HepG2 (cell line): Measurements from ENCODE around the gene NPB. TPM values are rescaled to one million over a fixed set of nuclear protein-coding genes. Genes with fewer than 3 reads are reported as not detected.

ENCODE experiments used
- CCAR2 ChIP-seq: fragments of 200-400 bp; formaldehyde crosslinking; optimal IDR thresholded peaks from 2 replicates; pipeline ENCODE3; 2018; ENCODE audit warnings: low read depth, mild to moderate bottlenecking, low read length, moderate library complexity
- FLYWCH1 ChIP-seq: sonication (generic); formaldehyde crosslinking; IDR thresholded peaks from 2 replicates; pipeline ENCODE4 v1.8.1; 2023; ENCODE audit warnings: mild to moderate bottlenecking, missing genetic modification reagents
- FOXA1 ChIP-seq, 2 experiments: fragments of 450-650 bp in 1 of 2; sonication (generic) in 1 of 2; formaldehyde crosslinking in 1 of 2; IDR thresholded peaks; 2 replicates each; pipeline versions ENCODE4 v1.4.0 to v1.6.1; 2016 to 2020; ENCODE audit warnings: missing genetic modification reagents in 1 of 2
- IKZF5 ChIP-seq: IDR thresholded peaks from 2 replicates; pipeline ENCODE4 v1.6.1; 2018; ENCODE audit warnings: missing genetic modification reagents, mild to moderate bottlenecking, missing compliant biosample characterization
- SOX13 ChIP-seq, 3 experiments: fragments of 450-650 bp in 1 of 3; sonication (generic) in 1 of 3; formaldehyde crosslinking in 1 of 3; IDR thresholded peaks in 2 of 3; conservative IDR thresholded peaks in 1 of 3; 2 replicates each; pipeline versions ENCODE4 v1.5.0 to v1.6.1; 2016 to 2020; ENCODE audit warnings: antibody characterized with exemption in 1 of 3, mild to moderate bottlenecking in 1 of 3, missing compliant biosample characterization in 1 of 3, missing genetic modification reagents in 1 of 3, moderate library complexity in 1 of 3
- ZBTB4 ChIP-seq: sonication (generic); formaldehyde crosslinking; IDR thresholded peaks from 2 replicates; pipeline ENCODE4 v1.4.0; 2020; ENCODE audit warnings: missing genetic modification reagents, mild to moderate bottlenecking, borderline replicate concordance
- ZSCAN31 ChIP-seq: sonication (generic); formaldehyde crosslinking; IDR thresholded peaks from 2 replicates; pipeline ENCODE4 v1.5.0; 2020; ENCODE audit warnings: low read depth, mild to moderate bottlenecking, missing genetic modification reagents
- polyA plus RNA-seq, 8 experiments: library from polyadenylated mRNA; depleted of rRNA in 3 of 8; stranded (reverse) in 7 of 8; unstranded in 1 of 8; fragments of >200 nt; fragmentation: Illumina TruSeq in 4 of 8; extraction: Trizol in 4 of 8; gene quantifications; 2 replicates each; pipeline versions ENCODE4 v1.2.1 to v1.2.3, GENCODE V29; 2011 to 2016; ENCODE audit warnings: low read depth in 4 of 8, missing spikeins in 1 of 8, mixed read lengths in 1 of 8; ENCODE audit not compliant: insufficient read depth in 1 of 8
- total RNA-seq, 5 experiments: library from RNA; depleted of rRNA; stranded (reverse); fragments of >200 nt; fragmentation: Illumina TruSeq; extraction: Trizol; gene quantifications; 2 replicates each; pipeline ENCODE4 v1.2.3, GENCODE V29; 2016; ENCODE audit warnings: low read depth in 1 of 5
- TF ChIP-seq, protein P1 (sequence below): sonication (generic); formaldehyde crosslinking; IDR thresholded peaks from 2 replicates; pipeline ENCODE4 v1.5.0; 2020; ENCODE audit warnings: mild to moderate bottlenecking, missing genetic modification reagents, borderline replicate concordance
- TF ChIP-seq, protein P2 (sequence below): sonication (generic); formaldehyde crosslinking; IDR thresholded peaks from 2 replicates; pipeline ENCODE4 v1.4.0; 2020; ENCODE audit warnings: missing genetic modification reagents, borderline replicate concordance
- TF ChIP-seq, protein P3 (sequence below): sonication (generic); formaldehyde crosslinking; IDR thresholded peaks from 2 replicates; pipeline ENCODE4 v1.5.1; 2020; ENCODE audit warnings: mild to moderate bottlenecking, missing genetic modification reagents, moderate library complexity
- TF ChIP-seq, protein P4 (sequence below), 2 experiments: sonication (generic) in 1 of 2; formaldehyde crosslinking in 1 of 2; IDR thresholded peaks; 2 replicates each; pipeline versions ENCODE4 v1.4.0 to v1.6.1; 2018 to 2020; ENCODE audit warnings: missing genetic modification reagents in 2 of 2, borderline replicate concordance in 1 of 2, low read depth in 1 of 2, mild to moderate bottlenecking in 1 of 2, missing biosample characterization in 1 of 2

The NPB gene
- total and polyA plus RNA-seq, 2 of the 13 experiments (the other 11 are each of a cell fraction or from before 2014, with no cell fraction given) = 0.11 to 0.93 TPM

GRCh38 chr17:81901167-81902022, 643 bp upstream of the NPB start (continued):
- TF ChIP-seq, protein P1, sequence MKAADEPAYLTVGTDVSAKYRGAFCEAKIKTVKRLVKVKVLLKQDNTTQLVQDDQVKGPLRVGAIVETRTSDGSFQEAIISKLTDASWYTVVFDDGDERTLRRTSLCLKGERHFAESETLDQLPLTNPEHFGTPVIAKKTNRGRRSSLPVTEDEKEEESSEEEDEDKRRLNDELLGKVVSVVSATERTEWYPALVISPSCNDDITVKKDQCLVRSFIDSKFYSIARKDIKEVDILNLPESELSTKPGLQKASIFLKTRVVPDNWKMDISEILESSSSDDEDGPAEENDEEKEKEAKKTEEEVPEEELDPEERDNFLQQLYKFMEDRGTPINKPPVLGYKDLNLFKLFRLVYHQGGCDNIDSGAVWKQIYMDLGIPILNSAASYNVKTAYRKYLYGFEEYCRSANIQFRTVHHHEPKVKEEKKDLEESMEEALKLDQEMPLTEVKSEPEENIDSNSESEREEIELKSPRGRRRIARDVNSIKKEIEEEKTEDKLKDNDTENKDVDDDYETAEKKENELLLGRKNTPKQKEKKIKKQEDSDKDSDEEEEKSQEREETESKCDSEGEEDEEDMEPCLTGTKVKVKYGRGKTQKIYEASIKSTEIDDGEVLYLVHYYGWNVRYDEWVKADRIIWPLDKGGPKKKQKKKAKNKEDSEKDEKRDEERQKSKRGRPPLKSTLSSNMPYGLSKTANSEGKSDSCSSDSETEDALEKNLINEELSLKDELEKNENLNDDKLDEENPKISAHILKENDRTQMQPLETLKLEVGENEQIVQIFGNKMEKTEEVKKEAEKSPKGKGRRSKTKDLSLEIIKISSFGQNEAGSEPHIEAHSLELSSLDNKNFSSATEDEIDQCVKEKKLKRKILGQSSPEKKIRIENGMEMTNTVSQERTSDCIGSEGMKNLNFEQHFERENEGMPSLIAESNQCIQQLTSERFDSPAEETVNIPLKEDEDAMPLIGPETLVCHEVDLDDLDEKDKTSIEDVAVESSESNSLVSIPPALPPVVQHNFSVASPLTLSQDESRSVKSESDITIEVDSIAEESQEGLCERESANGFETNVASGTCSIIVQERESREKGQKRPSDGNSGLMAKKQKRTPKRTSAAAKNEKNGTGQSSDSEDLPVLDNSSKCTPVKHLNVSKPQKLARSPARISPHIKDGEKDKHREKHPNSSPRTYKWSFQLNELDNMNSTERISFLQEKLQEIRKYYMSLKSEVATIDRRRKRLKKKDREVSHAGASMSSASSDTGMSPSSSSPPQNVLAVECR (CRISPR knock-in tag) = no peak
- TF ChIP-seq ZSCAN31 (peak; percentile 4; the same call in 1 of the 2 replicates), IKZF5 (CRISPR knock-in tag) (peak; percentile 29; the same call in 1 of the 2 replicates), ZBTB4 (CRISPR knock-in tag) (peak; percentile 60; the same call in 1 of the 2 replicates), FOXA1 (IDR thresholded peaks at IDR 0.05) (no peak), FOXA1 (CRISPR knock-in tag; IDR thresholded peaks at IDR 0.05) (0 out of 2 replicates have a peak, but pooled peaks have one; percentile 7), SOX13 (IDR thresholded peaks at IDR 0.05) (no peak), SOX13 (CRISPR knock-in tag; conservative IDR thresholded peaks at IDR 0.05 in 1 of 2, IDR thresholded peaks at IDR 0.05 in 1 of 2) (no peak), CCAR2 (no peak), FLYWCH1 (CRISPR knock-in tag) (no peak)
- TF ChIP-seq, protein P2, sequence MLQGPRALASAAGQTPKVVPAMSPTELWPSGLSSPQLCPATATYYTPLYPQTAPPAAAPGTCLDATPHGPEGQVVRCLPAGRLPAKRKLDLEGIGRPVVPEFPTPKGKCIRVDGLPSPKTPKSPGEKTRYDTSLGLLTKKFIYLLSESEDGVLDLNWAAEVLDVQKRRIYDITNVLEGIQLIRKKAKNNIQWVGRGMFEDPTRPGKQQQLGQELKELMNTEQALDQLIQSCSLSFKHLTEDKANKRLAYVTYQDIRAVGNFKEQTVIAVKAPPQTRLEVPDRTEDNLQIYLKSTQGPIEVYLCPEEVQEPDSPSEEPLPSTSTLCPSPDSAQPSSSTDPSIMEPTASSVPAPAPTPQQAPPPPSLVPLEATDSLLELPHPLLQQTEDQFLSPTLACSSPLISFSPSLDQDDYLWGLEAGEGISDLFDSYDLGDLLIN = no peak
- TF ChIP-seq, protein P3, sequence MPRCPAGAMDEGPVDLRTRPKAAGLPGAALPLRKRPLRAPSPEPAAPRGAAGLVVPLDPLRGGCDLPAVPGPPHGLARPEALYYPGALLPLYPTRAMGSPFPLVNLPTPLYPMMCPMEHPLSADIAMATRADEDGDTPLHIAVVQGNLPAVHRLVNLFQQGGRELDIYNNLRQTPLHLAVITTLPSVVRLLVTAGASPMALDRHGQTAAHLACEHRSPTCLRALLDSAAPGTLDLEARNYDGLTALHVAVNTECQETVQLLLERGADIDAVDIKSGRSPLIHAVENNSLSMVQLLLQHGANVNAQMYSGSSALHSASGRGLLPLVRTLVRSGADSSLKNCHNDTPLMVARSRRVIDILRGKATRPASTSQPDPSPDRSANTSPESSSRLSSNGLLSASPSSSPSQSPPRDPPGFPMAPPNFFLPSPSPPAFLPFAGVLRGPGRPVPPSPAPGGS (CRISPR knock-in tag) = no peak
- TF ChIP-seq, protein P4, sequence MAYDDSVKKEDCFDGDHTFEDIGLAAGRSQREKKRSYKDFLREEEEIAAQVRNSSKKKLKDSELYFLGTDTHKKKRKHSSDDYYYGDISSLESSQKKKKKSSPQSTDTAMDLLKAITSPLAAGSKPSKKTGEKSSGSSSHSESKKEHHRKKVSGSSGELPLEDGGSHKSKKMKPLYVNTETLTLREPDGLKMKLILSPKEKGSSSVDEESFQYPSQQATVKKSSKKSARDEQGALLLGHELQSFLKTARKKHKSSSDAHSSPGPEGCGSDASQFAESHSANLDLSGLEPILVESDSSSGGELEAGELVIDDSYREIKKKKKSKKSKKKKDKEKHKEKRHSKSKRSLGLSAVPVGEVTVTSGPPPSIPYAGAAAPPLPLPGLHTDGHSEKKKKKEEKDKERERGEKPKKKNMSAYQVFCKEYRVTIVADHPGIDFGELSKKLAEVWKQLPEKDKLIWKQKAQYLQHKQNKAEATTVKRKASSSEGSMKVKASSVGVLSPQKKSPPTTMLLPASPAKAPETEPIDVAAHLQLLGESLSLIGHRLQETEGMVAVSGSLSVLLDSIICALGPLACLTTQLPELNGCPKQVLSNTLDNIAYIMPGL (CRISPR knock-in tag; IDR thresholded peaks at IDR 0.05; ENCODE audit: borderline replicate concordance in 1 of 2, low read depth in 1 of 2) = no peak
